ENCODE data around the gene NARF. TPM values are rescaled to one million over a fixed set of nuclear protein-coding genes. Genes with fewer than 3 reads are reported as not detected.

Gene NARF
- total and polyA plus RNA-seq, 2 donors (not counting 1 experiment from before 2014, with no cell fraction given): 92.4 to 103 TPM

GRCh38 chr17:82461827-82462524, 3.4 kb downstream of the NARF start:
- Histone ChIP-seq H3K4me1 (ENCODE audit: control insufficient read depth in 2 of 2, insufficient read depth in 2 of 2, low read length in 2 of 2) (peaks cover 12 to 17% of the 10 kb centered on the region in 2 donors), H3K9ac (ENCODE audit: low read length) (no peak overlapping the region), H3K9me3 (ENCODE audit: control extremely low read depth in 1 of 3, control insufficient read depth in 2 of 3, insufficient read depth in 1 of 3, low read length in 2 of 3) (no peaks in the 10 kb centered on the region), H4K20me1 (ENCODE audit: control insufficient read depth, insufficient read depth, low read length, poor library complexity, severe bottlenecking) (peaks cover 33% of the 10 kb centered on the region), H2AFZ (ENCODE audit: insufficient read depth, low read depth, low read length, poor library complexity, severe bottlenecking) (no peak overlapping the region), H3K79me2 (ENCODE audit: control insufficient read depth, insufficient read depth, low read length) (peaks cover 61% of the 10 kb centered on the region), H3K36me3 (replicated peaks in 1 of 2; ENCODE audit: control extremely low read depth in 1 of 2, control insufficient read depth in 1 of 2, extremely low read depth in 1 of 2, insufficient read depth in 2 of 2, low read length in 1 of 2) (peaks cover 4 to 56% of the 10 kb centered on the region in 2 experiments), H3K27ac (ENCODE audit: low read length in 2 of 2) (no peak overlapping the region), H3K4me3 (ENCODE audit: control extremely low read depth in 1 of 5, extremely low read depth in 1 of 5, insufficient read depth in 1 of 5, low read depth in 2 of 5, low read length in 4 of 5) (no peak overlapping the region), H3K27me3 (replicated peaks in 1 of 4; ENCODE audit: control extremely low read depth in 1 of 4, control insufficient read depth in 3 of 4, insufficient read depth in 4 of 4, low read length in 3 of 4) (no peaks in the 10 kb centered on the region), H3K4me2 (replicated peaks; ENCODE audit: low read depth, low read length, poor library complexity, severe bottlenecking) (no peak overlapping the region)
- TF ChIP-seq CTCF (IDR thresholded peaks at IDR 0.05) (no peak), EZH2 (IDR thresholded peaks at IDR 0.05; ENCODE audit: borderline replicate concordance, insufficient read depth, low read depth, low read length, poor library complexity, severe bottlenecking) (no peak)
- no peaks in the 10 kb centered on the region for H3K27me3 Mint-ChIP-seq
- CTCF ChIA-PET: interaction anchor here (1.1 kb wide), 1 partner anchor 89 kb away, joined by 3 read pairs; no protein-coding TSS in a partner anchor
- H3K27ac Mint-ChIP-seq: no peak overlapping the region
- DNase-seq: no peak
- 95% methylated on average over 10 of the region's 10 CpGs for WGBS (ENCODE audit: insufficient coverage)
- ATAC-seq (ENCODE audit: low read depth): no peak
- intact Hi-C loops (cut with micrococcal nuclease): no loop called here
- H3K4me3 Mint-ChIP-seq: no peak overlapping the region
- peaks cover 17% of the 10 kb centered on the region for H3K4me1 Mint-ChIP-seq
- H3K9me3 Mint-ChIP-seq (ENCODE audit: insufficient read depth): no peaks in the 10 kb centered on the region
- POLR2A ChIA-PET: no interaction called here

GRCh38 chr17:82463391-82463790, 4.8 kb downstream of the NARF start:
- no peak overlapping the region for H3K4me2 ChIP-seq (replicated peaks; ENCODE audit: low read depth, low read length, poor library complexity, severe bottlenecking)
- no peak overlapping the region for H3K4me3 ChIP-seq (ENCODE audit: control extremely low read depth in 1 of 5, extremely low read depth in 1 of 5, insufficient read depth in 1 of 5, low read depth in 2 of 5, low read length in 4 of 5)
- no peaks in the 10 kb centered on the region for H3K27me3 ChIP-seq (replicated peaks in 1 of 4; ENCODE audit: control extremely low read depth in 1 of 4, control insufficient read depth in 3 of 4, insufficient read depth in 4 of 4, low read length in 3 of 4)
- ATAC-seq (ENCODE audit: low read depth) (no peak), DNase-seq (no peak)
- no peaks in the 10 kb centered on the region for H3K27me3 Mint-ChIP-seq
- H3K4me1 Mint-ChIP-seq: peaks cover 6% of the 10 kb centered on the region
- H2AFZ ChIP-seq (ENCODE audit: insufficient read depth, low read depth, low read length, poor library complexity, severe bottlenecking): no peak overlapping the region
- H3K36me3 ChIP-seq (replicated peaks in 1 of 2; ENCODE audit: control extremely low read depth in 1 of 2, control insufficient read depth in 1 of 2, extremely low read depth in 1 of 2, insufficient read depth in 2 of 2, low read length in 1 of 2): peaks cover 4 to 65% of the 10 kb centered on the region in 2 experiments
- intact Hi-C loops (cut with micrococcal nuclease): no loop called here
- ChIA-PET CTCF (interaction anchor here (1.4 kb wide), 1 partner anchor 91 kb away, joined by 4 read pairs; no protein-coding TSS in a partner anchor), POLR2A (no interaction called here)
- H3K79me2 ChIP-seq (ENCODE audit: control insufficient read depth, insufficient read depth, low read length): peaks cover 62% of the 10 kb centered on the region
- H3K9ac ChIP-seq (ENCODE audit: low read length): no peak overlapping the region
- no peak overlapping the region for H3K27ac Mint-ChIP-seq
- H3K27ac ChIP-seq (ENCODE audit: low read length in 2 of 2): no peak overlapping the region
- TF ChIP-seq CTCF (IDR thresholded peaks at IDR 0.05): no peak
- TF ChIP-seq EZH2 (IDR thresholded peaks at IDR 0.05; ENCODE audit: borderline replicate concordance, insufficient read depth, low read depth, low read length, poor library complexity, severe bottlenecking): no peak
- peaks cover 33% of the 10 kb centered on the region for H4K20me1 ChIP-seq (ENCODE audit: control insufficient read depth, insufficient read depth, low read length, poor library complexity, severe bottlenecking)
- H3K4me3 Mint-ChIP-seq: no peak overlapping the region
- 95% methylated on average over 6 of the region's 6 CpGs for WGBS (ENCODE audit: insufficient coverage)
- peaks cover 3 to 9% of the 10 kb centered on the region in 2 donors for H3K4me1 ChIP-seq (ENCODE audit: control insufficient read depth in 2 of 2, insufficient read depth in 2 of 2, low read length in 2 of 2)
- H3K9me3 ChIP-seq (ENCODE audit: control extremely low read depth in 1 of 3, control insufficient read depth in 2 of 3, insufficient read depth in 1 of 3, low read length in 2 of 3): no peaks in the 10 kb centered on the region
- H3K9me3 Mint-ChIP-seq (ENCODE audit: insufficient read depth): no peaks in the 10 kb centered on the region
